HepG2 (cell line): ENCODE data around the gene GRIK5. TPM values are rescaled to one million over a fixed set of nuclear protein-coding genes. Genes with fewer than 3 reads are reported as not detected.
A peak's percentile ranks its signal among the peaks of the same experiment; 100 is the strongest.

ENCODE experiments used
- ATAC-seq: fragments of 200-7000 bp; cut with Tn5 transposase; 3 replicates; pipeline ENCODE4 v1.9.1; 2020; ENCODE audit warnings: mild to moderate bottlenecking, moderate library complexity
- BruUV-seq: library from RNA; stranded (reverse); fragments of 400-500 nt; replicated peaks from 2 replicates; lab custom pipeline; 2021; lab: Mats Ljungman, UMichigan
- CTCF ChIA-PET: fragments of 300-600 bp; formaldehyde crosslinking; extraction: SDS; loops from one replicate; lab custom pipeline; 2021; ENCODE audit warnings: low total read pairs, inconsistent platforms, low intra/inter-chr PET ratio; lab: Yijun Ruan, JAX
- POLR2A ChIA-PET: fragments of 350-600 bp; sonication (Branson Sonifier 250); formaldehyde crosslinking; loops from one replicate; lab custom pipeline; 2020; ENCODE audit warnings: antibody characterized with exemption, inconsistent platforms; lab: Yijun Ruan, JAX
- DNase-seq: peaks from one replicate; pipeline ENCODE4 v3.0.0-alpha.2; 2015; ENCODE audit warnings: low spot score
- FAIRE-seq: peaks from 3 replicates; lab custom pipeline; 2011; peaks lifted over from hg19 to GRCh38; lab: Jason Lieb, UNC
- H2AFZ ChIP-seq: one replicate; pipeline ENCODE4 v1.6.1; 2011; ENCODE audit warnings: low read length, inconsistent platforms
- H3K27ac ChIP-seq: fragments of 300-600 bp; 3 replicates; pipeline ENCODE4 v1.8.0; 2011; ENCODE audit warnings: mixed run types, mild to moderate bottlenecking, mixed read lengths, low read length, inconsistent platforms; ENCODE audit not compliant: insufficient read depth; ENCODE audit errors: extremely low read length
- H3K27me3 ChIP-seq, 2 experiments: fragments of 200-600 bp in 1 of 2; 2 replicates in 1 of 2; 3 replicates in 1 of 2; pipeline versions ENCODE4 v1.6.0 to v1.8.0; 2011; ENCODE audit warnings: low read length in 2 of 2, mild to moderate bottlenecking in 2 of 2, moderate library complexity in 2 of 2, inconsistent platforms in 1 of 2; ENCODE audit not compliant: insufficient read depth in 2 of 2, control insufficient read depth in 1 of 2
- H3K36me3 ChIP-seq, 2 experiments: fragments of 200-600 bp in 1 of 2; replicated peaks in 1 of 2; 2 replicates in 1 of 2; 3 replicates in 1 of 2; pipeline versions ENCODE4 v1.5.1 to v1.8.0; 2011; ENCODE audit warnings: low read length in 2 of 2, inconsistent platforms in 1 of 2; ENCODE audit not compliant: insufficient read depth in 2 of 2, control insufficient read depth in 1 of 2
- H3K4me1 ChIP-seq: 2 replicates; pipeline ENCODE4 v1.5.1; 2012; ENCODE audit warnings: low read length, inconsistent platforms; ENCODE audit not compliant: insufficient read depth
- H3K4me2 ChIP-seq: 2 replicates; pipeline ENCODE4 v1.6.0; 2011; ENCODE audit warnings: low read depth, low read length, inconsistent platforms
- H3K4me3 ChIP-seq, 3 experiments: fragments of 200-600 bp in 1 of 3; sonication (generic), shearing (Covaris generic) in 1 of 3; replicated peaks in 1 of 3; 2 replicates each; pipeline ENCODE4 v1.5.1; 2011 to 2016; ENCODE audit warnings: low read length in 3 of 3, inconsistent platforms in 2 of 3, low read depth in 2 of 3, mild to moderate bottlenecking in 2 of 3, control low read depth in 1 of 3, mixed read lengths in 1 of 3; ENCODE audit not compliant: insufficient read depth in 1 of 3
- H3K79me2 ChIP-seq: one replicate; pipeline ENCODE4 v1.6.1; 2011; ENCODE audit warnings: low read length, inconsistent platforms; ENCODE audit not compliant: insufficient read depth
- H3K9ac ChIP-seq: 2 replicates; pipeline ENCODE4 v1.6.0; 2011; ENCODE audit warnings: mild to moderate bottlenecking, low read depth, low read length, inconsistent platforms; ENCODE audit not compliant: insufficient read depth
- H3K9me3 ChIP-seq: 2 replicates; pipeline ENCODE4 v1.5.1; 2012; ENCODE audit warnings: mild to moderate bottlenecking, low read length
- H4K20me1 ChIP-seq: 2 replicates; pipeline ENCODE4 v1.6.0; 2011; ENCODE audit warnings: inconsistent platforms, mild to moderate bottlenecking, low read length, moderate library complexity; ENCODE audit not compliant: insufficient read depth
- AFF4 ChIP-seq: sonication (generic); formaldehyde crosslinking; IDR thresholded peaks from 2 replicates; pipeline ENCODE4 v1.4.0; 2020; ENCODE audit warnings: missing genetic modification reagents
- CREM ChIP-seq, 2 experiments: sonication (generic) in 1 of 2; formaldehyde crosslinking in 1 of 2; IDR thresholded peaks; 2 replicates each; pipeline versions ENCODE4 v1.4.0 to v1.6.1; 2016 to 2020; ENCODE audit warnings: antibody characterized with exemption in 1 of 2, mild to moderate bottlenecking in 1 of 2, missing genetic modification reagents in 1 of 2
- FOXA1 ChIP-seq, 2 experiments: fragments of 450-650 bp in 1 of 2; sonication (generic) in 1 of 2; formaldehyde crosslinking in 1 of 2; IDR thresholded peaks; 2 replicates each; pipeline versions ENCODE4 v1.4.0 to v1.6.1; 2016 to 2020; ENCODE audit warnings: missing genetic modification reagents in 1 of 2
- KDM5B ChIP-seq: sonication (generic); formaldehyde crosslinking; IDR thresholded peaks from 2 replicates; pipeline ENCODE4 v1.4.0; 2020; ENCODE audit warnings: missing genetic modification reagents, mild to moderate bottlenecking, borderline replicate concordance
- KMT2A ChIP-seq: sonication (generic); formaldehyde crosslinking; IDR thresholded peaks from 2 replicates; pipeline ENCODE4 v1.4.0; 2020; ENCODE audit warnings: missing genetic modification reagents
- MAFK ChIP-seq, 2 experiments: IDR thresholded peaks in 1 of 2; conservative IDR thresholded peaks in 1 of 2; 2 replicates each; pipeline ENCODE4 v1.6.1; 2011; ENCODE audit warnings: improper control_type of control experiment in 2 of 2, low read length in 2 of 2
- MEIS2 ChIP-seq: sonication (generic); formaldehyde crosslinking; IDR thresholded peaks from 2 replicates; pipeline ENCODE4 v1.9.0; 2021; ENCODE audit warnings: mild to moderate bottlenecking, missing genetic modification reagents
- SRSF9 ChIP-seq: fragments of 200-400 bp; formaldehyde crosslinking; IDR thresholded peaks from 2 replicates; pipeline ENCODE4 v1.6.1; 2018; ENCODE audit warnings: borderline replicate concordance, mild to moderate bottlenecking, low read depth, low read length; ENCODE audit not compliant: insufficient read depth, poor library complexity, severe bottlenecking
- ZNF18 ChIP-seq: sonication (generic); formaldehyde crosslinking; IDR thresholded peaks from 2 replicates; pipeline ENCODE4 v1.8.0; 2022; ENCODE audit warnings: mild to moderate bottlenecking, missing genetic modification reagents; ENCODE audit not compliant: insufficient replicate concordance
- ZNF232 ChIP-seq: sonication (generic); formaldehyde crosslinking; IDR thresholded peaks from 2 replicates; pipeline ENCODE4 v1.4.0; 2020; ENCODE audit warnings: missing genetic modification reagents, borderline replicate concordance
- ZNF451 ChIP-seq: sonication (generic); formaldehyde crosslinking; IDR thresholded peaks from 2 replicates; pipeline ENCODE4 v1.5.0; 2020; ENCODE audit warnings: mild to moderate bottlenecking, missing genetic modification reagents
- ZNF572 ChIP-seq: sonication (generic); formaldehyde crosslinking; IDR thresholded peaks from 2 replicates; pipeline ENCODE4 v1.5.1; 2020; ENCODE audit warnings: mild to moderate bottlenecking, missing genetic modification reagents
- ZNF83 ChIP-seq: sonication (generic); formaldehyde crosslinking; IDR thresholded peaks from 2 replicates; pipeline ENCODE4 v1.4.0; 2020; ENCODE audit warnings: missing genetic modification reagents, mild to moderate bottlenecking, borderline replicate concordance
- WGBS: methylation state at CpG from one replicate; pipeline ENCODE4 v1.1.6; 2017; ENCODE audit warnings: low lambda C conversion rate; 5-methylcytosine and 5-hydroxymethylcytosine counted together
- in situ Hi-C: cut with HindIII; loops from 2 replicates; pipeline ENCODE4 v1.10.0; 2017; ENCODE audit warnings: low pct_unique_long_range_greater_than_20kb; ENCODE audit not compliant: extremely low pct_ligation_motif_present
- intact Hi-C: fragments of 100-400 bp; cut with micrococcal nuclease; formaldehyde crosslinking; loops from one replicate; pipeline ENCODE4 v1.10.0; 2022; ENCODE audit not compliant: unreplicated experiment
- polyA plus RNA-seq, 8 experiments: library from polyadenylated mRNA; depleted of rRNA in 3 of 8; stranded (reverse) in 7 of 8; unstranded in 1 of 8; fragments of >200 nt; fragmentation: Illumina TruSeq in 4 of 8; extraction: Trizol in 4 of 8; gene quantifications; 2 replicates each; pipeline versions ENCODE4 v1.2.1 to v1.2.3, GENCODE V29; 2011 to 2016; ENCODE audit warnings: low read depth in 4 of 8, missing spikeins in 1 of 8, mixed read lengths in 1 of 8; ENCODE audit not compliant: insufficient read depth in 1 of 8
- total RNA-seq, 5 experiments: library from RNA; depleted of rRNA; stranded (reverse); fragments of >200 nt; fragmentation: Illumina TruSeq; extraction: Trizol; gene quantifications; 2 replicates each; pipeline ENCODE4 v1.2.3, GENCODE V29; 2016; ENCODE audit warnings: low read depth in 1 of 5
- TF ChIP-seq, protein P1 (sequence below): conservative IDR thresholded peaks from 2 replicates; pipeline ENCODE4 v1.6.1; 2018; ENCODE audit warnings: missing genetic modification reagents

Gene GRIK5
- total and polyA plus RNA-seq, 2 of the 13 experiments (the other 11 are each of a cell fraction or from before 2014, with no cell fraction given), result not detected

DNA sequence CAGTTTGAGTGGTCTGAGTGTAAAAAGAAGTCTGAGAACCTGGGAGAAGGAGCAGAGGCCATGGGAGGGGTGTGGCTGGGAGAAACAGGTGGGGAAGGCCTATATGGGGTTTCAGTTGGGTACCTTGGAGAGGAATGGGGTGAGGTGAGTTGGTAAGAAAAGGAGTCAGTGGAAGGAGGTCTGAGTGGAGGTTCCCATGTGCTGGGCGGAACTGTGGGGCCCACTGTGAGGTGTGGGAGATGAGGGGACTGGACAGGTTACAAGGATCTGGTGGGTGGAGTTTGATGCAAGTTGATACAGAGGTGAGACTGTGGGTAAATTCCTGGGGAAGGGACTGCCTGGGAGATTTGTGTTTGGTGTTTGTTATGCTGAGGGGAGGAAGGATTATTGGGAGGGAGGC, 8.1 kb upstream of the GRIK5 start:
- H3K36me3 ChIP-seq, result peaks cover 24 to 26% of the 10 kb centered on the region in 2 experiments; a peak in 4 of 5 replicates
- H3K9me3 ChIP-seq, result no peaks in the 10 kb centered on the region
- peak overlapping the region in 2 of 3 experiments; percentile 88 to 96; a peak in 3 of 6 replicates for H3K4me3 ChIP-seq
- BruUV-seq, result no TSS peak
- no peak for DNase-seq
- H3K4me2 ChIP-seq, result peak overlapping the region; percentile 85
- no peak overlapping the region for H2AFZ ChIP-seq
- no peaks in the 10 kb centered on the region; a peak in 1 of 5 replicates for H3K27me3 ChIP-seq
- peaks cover 43% of the 10 kb centered on the region for H3K4me1 ChIP-seq
- ChIA-PET POLR2A (no interaction called here), CTCF (no interaction called here)
- no peak for ATAC-seq
- intact Hi-C loops, result no loop called here
- H3K9ac ChIP-seq, result peak overlapping the region; percentile 93; the same call in 1 of the 2 replicates
- peaks cover 26% of the 10 kb centered on the region for H4K20me1 ChIP-seq
- in situ Hi-C loops, result no loop called here
- peaks cover 22% of the 10 kb centered on the region for H3K79me2 ChIP-seq
- no peak for FAIRE-seq
- no peak overlapping the region for H3K27ac ChIP-seq
- WGBS, result 100% methylated on average over 1 of the region's 1 CpG
- TF ChIP-seq KDM5B (CRISPR knock-in tag), result no peak
- no peak for TF ChIP-seq CREM (IDR thresholded peaks at IDR 0.05)
- no peak for TF ChIP-seq CREM (CRISPR knock-in tag; IDR thresholded peaks at IDR 0.05)
- TF ChIP-seq SRSF9, result no peak
- TF ChIP-seq ZNF572 (CRISPR knock-in tag), result no peak
- TF ChIP-seq ZNF232 (CRISPR knock-in tag), result no peak
- no peak for TF ChIP-seq ZNF83 (CRISPR knock-in tag)
- TF ChIP-seq MEIS2, result no peak
- no peak for TF ChIP-seq MAFK (conservative IDR thresholded peaks at IDR 0.05 in 1 of 2, IDR thresholded peaks at IDR 0.05 in 1 of 2; ENCODE audit: low read length in 2 of 2)
- TF ChIP-seq, protein P1, sequence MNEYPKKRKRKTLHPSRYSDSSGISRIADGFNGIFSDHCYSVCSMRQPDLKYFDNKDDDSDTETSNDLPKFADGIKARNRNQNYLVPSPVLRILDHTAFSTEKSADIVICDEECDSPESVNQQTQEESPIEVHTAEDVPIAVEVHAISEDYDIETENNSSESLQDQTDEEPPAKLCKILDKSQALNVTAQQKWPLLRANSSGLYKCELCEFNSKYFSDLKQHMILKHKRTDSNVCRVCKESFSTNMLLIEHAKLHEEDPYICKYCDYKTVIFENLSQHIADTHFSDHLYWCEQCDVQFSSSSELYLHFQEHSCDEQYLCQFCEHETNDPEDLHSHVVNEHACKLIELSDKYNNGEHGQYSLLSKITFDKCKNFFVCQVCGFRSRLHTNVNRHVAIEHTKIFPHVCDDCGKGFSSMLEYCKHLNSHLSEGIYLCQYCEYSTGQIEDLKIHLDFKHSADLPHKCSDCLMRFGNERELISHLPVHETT, result no peak
- no peak for TF ChIP-seq ZNF18 (CRISPR knock-in tag)
- TF ChIP-seq KMT2A (CRISPR knock-in tag), result no peak
- no peak for TF ChIP-seq AFF4
- TF ChIP-seq FOXA1 (IDR thresholded peaks at IDR 0.05), result no peak
- no peak for TF ChIP-seq FOXA1 (CRISPR knock-in tag; IDR thresholded peaks at IDR 0.05)
- TF ChIP-seq ZNF451 (CRISPR knock-in tag), result no peak
